Muscle layer of colon (tissue), 2 donors: ENCODE measurements around the gene NFATC2IP.
"Not testable (repeated sequence)": the region's sequence is repeated elsewhere in the genome, so short reads cannot be mapped to it uniquely, and the experiment has no call there.

Source experiments
- H3K27ac ChIP-seq: one replicate; pipeline ENCODE4 v1.7.0; 2013; ENCODE audit warnings: low read depth, mild to moderate bottlenecking, low read length, moderate library complexity
- H3K27me3 ChIP-seq, 2 donors: one replicate each; pipeline ENCODE4 v1.7.0; 2013; ENCODE audit warnings: low read length in 2 of 2, mild to moderate bottlenecking in 2 of 2; ENCODE audit not compliant: insufficient read depth in 2 of 2, control insufficient read depth in 1 of 2
- H3K36me3 ChIP-seq: one replicate; pipeline ENCODE4 v1.7.0; 2013; ENCODE audit warnings: mild to moderate bottlenecking, low read length; ENCODE audit not compliant: insufficient read depth
- H3K4me1 ChIP-seq: one replicate; pipeline ENCODE4 v1.7.0; 2013; ENCODE audit warnings: mild to moderate bottlenecking, low read length; ENCODE audit not compliant: insufficient read depth
- H3K4me3 ChIP-seq, 2 donors: one replicate each; pipeline ENCODE4 v1.7.0; 2013; ENCODE audit warnings: low read length in 2 of 2, low read depth in 1 of 2, mild to moderate bottlenecking in 1 of 2, moderate library complexity in 1 of 2
- H3K9ac ChIP-seq: one replicate; pipeline ENCODE4 v1.7.0; 2013; ENCODE audit warnings: low read length
- H3K9me3 ChIP-seq: one replicate; pipeline ENCODE4 v1.7.0; 2013; ENCODE audit warnings: mild to moderate bottlenecking, low read length
- donor health status: abdominal sarcoma.
- donor health status: Adenocarcinoma of cecum.

Gene NFATC2IP

DNA sequence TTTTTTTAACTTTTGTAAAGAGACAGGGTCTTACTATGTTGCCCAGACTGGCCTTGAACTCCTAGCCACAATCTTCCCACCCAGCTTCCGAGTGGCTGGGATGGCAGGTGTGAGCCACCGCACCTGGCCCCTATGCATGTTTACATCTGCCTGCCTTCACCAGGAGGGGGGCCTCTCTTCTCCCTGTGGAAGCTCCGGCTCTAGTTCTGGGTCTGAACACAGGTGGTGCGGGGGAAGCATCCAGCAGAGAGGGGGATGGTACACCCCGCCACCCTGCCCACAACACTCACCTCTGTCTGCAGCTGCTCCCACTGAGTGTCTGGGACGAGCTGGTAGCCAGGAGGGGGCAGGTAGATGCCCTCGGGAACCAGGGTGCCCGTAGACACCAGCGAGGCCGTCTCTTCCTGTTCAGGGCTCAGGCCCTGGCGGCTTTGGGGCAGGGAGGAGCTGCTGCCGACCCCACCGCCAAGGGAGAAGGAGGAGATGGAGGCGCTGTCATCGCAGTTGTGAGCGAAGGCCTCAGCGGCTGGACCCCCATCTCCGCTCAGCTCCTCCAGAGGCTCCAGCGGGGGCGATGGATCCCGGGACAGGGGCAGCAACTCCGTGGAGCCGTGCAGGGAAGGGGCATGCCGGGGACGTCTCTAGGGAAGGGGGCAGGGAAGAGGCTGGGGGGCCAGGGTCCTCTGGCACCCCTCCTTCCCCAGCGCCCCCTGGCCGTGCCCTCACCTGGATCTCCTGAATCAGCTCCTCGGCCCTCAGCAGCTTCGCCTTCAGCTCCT lies 36.6 kb upstream of the NFATC2IP start:
- H3K9ac ChIP-seq, result no peak overlapping the region
- H3K4me1 ChIP-seq, result no peaks in the 10 kb centered on the region
- no peak overlapping the region for H3K27ac ChIP-seq
- H3K36me3 ChIP-seq, result peaks cover 14% of the 10 kb centered on the region
- H3K27me3 ChIP-seq, result no peaks in the 10 kb centered on the region
- H3K4me3 ChIP-seq, result no peak overlapping the region
- no peaks in the 10 kb centered on the region for H3K9me3 ChIP-seq

DNA sequence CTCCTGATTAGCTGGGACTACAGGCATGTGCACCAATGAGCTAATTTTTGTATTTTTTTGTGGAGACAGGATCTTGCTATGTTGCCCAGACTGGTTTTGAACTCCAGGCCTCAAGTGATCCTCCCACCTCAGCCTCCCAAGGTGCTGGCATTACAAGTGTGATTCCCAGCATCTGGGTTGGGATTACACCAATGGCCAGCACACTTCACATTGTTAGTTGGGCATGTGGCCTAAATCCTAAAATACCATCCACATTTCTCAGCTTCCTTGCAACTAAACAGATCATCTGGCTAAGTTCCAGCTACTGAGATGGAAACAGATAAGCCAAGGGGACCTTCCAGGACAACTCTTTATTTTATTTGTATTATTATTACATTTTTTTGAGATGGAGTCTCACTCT lies 35.6 kb upstream of the NFATC2IP start:
- peaks cover 14% of the 10 kb centered on the region for H3K36me3 ChIP-seq
- no peaks in the 10 kb centered on the region for H3K27me3 ChIP-seq

DNA sequence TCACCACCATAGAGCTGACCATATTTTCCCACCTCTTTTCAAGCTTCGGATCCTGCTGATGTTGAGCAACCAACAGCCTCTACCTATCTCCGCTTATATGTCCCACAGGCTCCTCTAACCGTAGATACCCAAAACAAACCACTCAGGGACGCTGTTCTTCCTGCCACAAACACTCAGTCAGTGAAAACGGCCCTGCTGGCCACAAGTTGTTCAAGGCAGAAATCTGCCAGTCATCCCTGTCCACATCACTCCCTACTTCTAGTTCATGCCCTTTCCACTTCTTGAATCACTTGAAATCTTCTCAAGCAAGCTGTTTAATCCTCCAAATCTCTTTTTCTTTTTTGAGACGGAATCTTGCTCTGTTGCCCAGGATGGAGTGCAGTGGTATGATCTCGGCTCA lies 33.6 kb upstream of the NFATC2IP start:
- Histone ChIP-seq H3K9ac (no peak overlapping the region), H3K36me3 (peaks cover 14% of the 10 kb centered on the region), H3K4me1 (no peaks in the 10 kb centered on the region), H3K4me3 (no peak overlapping the region), H3K27ac (no peak overlapping the region), H3K27me3 (no peaks in the 10 kb centered on the region), H3K9me3 (no peaks in the 10 kb centered on the region)

More for the DNA sequence above, 35.6 kb upstream of the NFATC2IP start:
- Histone ChIP-seq H3K27ac (no peak overlapping the region), H3K9me3 (no peaks in the 10 kb centered on the region), H3K9ac (no peak overlapping the region), H3K4me3 (no peak overlapping the region), H3K4me1 (no peaks in the 10 kb centered on the region)

DNA sequence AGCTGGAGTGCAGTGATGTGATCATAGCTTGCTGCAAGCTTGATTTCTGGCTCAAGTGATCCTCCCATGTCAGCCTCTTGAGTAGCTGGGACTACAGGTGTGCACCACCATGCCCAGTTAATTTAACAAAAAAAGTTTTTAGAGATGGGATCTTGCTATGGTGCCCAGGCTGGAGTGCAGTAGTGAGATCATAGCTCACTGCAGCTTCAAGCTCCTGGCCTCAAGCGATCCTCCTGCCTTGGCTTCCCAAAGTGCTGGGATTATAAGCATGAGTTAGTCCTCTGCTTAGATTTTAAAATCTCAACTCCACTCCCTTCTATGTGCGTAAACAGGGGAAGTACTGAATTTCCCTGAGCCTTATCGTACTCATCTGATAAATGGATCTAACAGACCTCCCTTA lies 32.0 kb upstream of the NFATC2IP start:
- H3K4me3 ChIP-seq, result no peak overlapping the region
- no peaks in the 10 kb centered on the region for H3K4me1 ChIP-seq
- no peak overlapping the region for H3K27ac ChIP-seq
- H3K9me3 ChIP-seq, result no peaks in the 10 kb centered on the region
- no peaks in the 10 kb centered on the region for H3K27me3 ChIP-seq
- no peak overlapping the region for H3K9ac ChIP-seq
- peaks cover 14% of the 10 kb centered on the region for H3K36me3 ChIP-seq

DNA sequence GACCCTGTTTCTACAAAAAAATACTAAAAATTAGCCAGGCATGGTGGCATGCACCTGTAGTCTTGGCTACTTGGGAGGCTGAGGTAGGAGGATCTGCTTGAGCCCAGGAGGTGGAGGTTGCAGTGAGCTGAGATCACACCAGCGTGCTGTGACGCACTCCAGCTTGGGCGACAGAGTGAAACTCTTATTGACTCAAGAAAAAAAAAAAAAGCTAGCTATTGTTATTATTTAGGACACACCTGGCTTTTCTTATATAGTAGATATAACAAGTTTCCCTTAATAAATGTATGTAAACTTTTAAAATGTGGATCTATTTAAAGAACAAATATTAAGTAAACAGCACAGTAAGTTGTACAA lies 27.5 kb upstream of the NFATC2IP start:
- no peak overlapping the region for H3K9ac ChIP-seq
- no peak overlapping the region for H3K27ac ChIP-seq

DNA sequence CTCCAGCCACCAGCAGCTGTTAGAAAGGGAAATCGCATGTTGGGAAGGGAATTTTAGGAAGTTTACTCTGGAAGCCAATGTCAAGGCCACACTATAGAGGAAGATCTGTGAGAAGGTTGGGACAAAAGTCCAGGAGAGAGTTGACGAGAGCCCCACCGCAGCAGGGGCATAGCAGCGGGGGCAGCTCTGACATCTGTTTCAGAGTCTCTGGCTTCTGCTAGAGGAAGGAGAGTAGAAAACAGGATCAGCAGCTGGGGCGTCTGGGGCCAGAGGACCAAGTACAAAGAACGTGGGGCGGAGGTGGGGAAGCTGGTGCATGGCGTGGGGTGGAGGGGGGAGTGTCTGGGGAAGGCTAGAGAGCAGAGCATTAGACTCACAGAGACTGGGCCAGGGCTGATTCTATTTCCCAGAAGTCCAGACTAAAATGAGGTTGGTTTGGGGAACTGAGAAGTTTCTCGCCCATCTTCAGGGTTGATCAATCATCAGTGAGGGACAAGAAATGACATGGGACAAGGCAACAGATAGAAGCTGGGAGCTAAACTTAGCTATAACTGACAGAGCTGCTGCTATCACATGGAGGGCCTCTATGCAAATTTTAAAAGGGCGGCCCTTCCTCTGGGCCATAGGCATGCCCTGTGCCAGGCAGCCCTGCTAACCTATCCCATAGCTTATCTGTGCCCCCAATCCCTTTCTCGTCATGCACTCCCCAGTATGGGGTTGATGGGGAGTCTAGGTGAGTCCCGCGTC lies 26.9 kb upstream of the NFATC2IP start:
- H3K4me1 ChIP-seq, result peaks cover 6% of the 10 kb centered on the region
- no peak overlapping the region for H3K27ac ChIP-seq
- H3K36me3 ChIP-seq, result peaks cover 3% of the 10 kb centered on the region
- H3K9me3 ChIP-seq, result no peaks in the 10 kb centered on the region
- peak overlapping the region in 1 of 2 donors; percentile 82 for H3K4me3 ChIP-seq
- H3K9ac ChIP-seq, result no peak overlapping the region
- H3K27me3 ChIP-seq, result no peaks in the 10 kb centered on the region

More for the DNA sequence above, 27.5 kb upstream of the NFATC2IP start:
- no peak overlapping the region for H3K4me3 ChIP-seq
- peaks cover 6% of the 10 kb centered on the region for H3K36me3 ChIP-seq
- no peaks in the 10 kb centered on the region for H3K27me3 ChIP-seq
- H3K9me3 ChIP-seq, result no peaks in the 10 kb centered on the region
- H3K4me1 ChIP-seq, result peaks cover 6% of the 10 kb centered on the region

DNA sequence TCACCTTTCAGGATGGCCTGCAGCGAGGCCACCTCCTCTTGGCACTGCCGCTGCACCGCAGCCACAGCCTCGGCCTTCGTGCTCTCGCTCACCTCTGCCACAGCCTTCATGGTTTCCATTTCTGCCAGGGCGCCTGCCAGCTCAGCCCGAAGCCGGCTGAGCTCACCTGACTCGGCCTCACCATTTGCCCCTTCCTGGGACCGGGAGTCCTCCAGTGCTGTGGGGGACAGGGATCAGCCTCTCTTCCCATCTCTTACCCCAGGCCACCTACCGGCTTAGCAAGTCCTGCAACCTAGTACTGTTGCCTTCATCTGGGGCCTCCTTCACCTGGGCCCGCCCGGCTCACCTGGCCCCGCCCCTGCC lies 26.4 kb upstream of the NFATC2IP start:
- Histone ChIP-seq H3K9ac (no peak overlapping the region), H3K4me3 (peak overlapping the region; percentile 60 to 82), H3K27ac (no peak overlapping the region), H3K27me3 (no peaks in the 10 kb centered on the region), H3K4me1 (peaks cover 6% of the 10 kb centered on the region), H3K36me3 (no peaks in the 10 kb centered on the region), H3K9me3 (no peaks in the 10 kb centered on the region)

DNA sequence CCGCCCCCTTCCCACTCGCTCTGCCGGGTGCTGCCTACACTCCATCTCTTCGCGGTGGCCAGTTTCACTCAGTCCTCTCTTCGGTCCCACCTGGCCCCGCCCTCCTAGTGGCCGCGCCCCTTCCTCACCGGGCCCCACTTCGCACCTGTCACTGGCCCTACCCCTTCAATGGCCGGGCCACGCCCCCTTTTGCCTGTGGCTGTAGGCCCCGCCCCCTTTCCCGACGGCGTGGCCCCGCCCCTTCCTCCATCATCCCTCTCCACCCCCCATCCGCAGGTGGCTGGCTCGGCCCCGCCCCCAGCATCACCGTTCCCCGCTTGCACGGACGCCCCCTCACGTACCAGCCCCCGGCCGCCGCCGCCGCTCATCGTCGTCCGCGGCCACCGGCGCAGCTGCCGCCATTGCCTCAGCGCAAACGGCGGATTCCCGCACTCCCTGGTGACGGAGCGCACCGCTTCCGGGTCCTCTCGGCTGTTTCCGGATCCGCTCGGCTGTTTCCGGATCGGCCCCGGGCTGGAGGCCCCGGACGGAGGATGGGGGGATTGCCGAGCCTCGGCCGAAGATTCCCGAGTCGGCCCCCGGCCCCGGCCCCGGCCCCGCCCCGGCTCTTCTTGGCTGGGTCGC lies 25.9 kb upstream of the NFATC2IP start, which contains the start of gene RABEP2:
TSS of gene RABEP2 (minus strand) at position 477 of the 624 bp plus-strand sequence. CDS start at position 402, 75 bp downstream.
- H3K36me3 ChIP-seq, result no peaks in the 10 kb centered on the region
- peaks cover 6% of the 10 kb centered on the region for H3K4me1 ChIP-seq
- H3K9me3 ChIP-seq, result no peaks in the 10 kb centered on the region
- peak within 1 kb of the TSS; percentile 60 to 82 for H3K4me3 ChIP-seq
- peak within 1 kb of the TSS; percentile 99 for H3K9ac ChIP-seq
- H3K27me3 ChIP-seq, result no peaks in the 10 kb centered on the region
- H3K27ac ChIP-seq, result peak within 1 kb of the TSS; percentile 93

DNA sequence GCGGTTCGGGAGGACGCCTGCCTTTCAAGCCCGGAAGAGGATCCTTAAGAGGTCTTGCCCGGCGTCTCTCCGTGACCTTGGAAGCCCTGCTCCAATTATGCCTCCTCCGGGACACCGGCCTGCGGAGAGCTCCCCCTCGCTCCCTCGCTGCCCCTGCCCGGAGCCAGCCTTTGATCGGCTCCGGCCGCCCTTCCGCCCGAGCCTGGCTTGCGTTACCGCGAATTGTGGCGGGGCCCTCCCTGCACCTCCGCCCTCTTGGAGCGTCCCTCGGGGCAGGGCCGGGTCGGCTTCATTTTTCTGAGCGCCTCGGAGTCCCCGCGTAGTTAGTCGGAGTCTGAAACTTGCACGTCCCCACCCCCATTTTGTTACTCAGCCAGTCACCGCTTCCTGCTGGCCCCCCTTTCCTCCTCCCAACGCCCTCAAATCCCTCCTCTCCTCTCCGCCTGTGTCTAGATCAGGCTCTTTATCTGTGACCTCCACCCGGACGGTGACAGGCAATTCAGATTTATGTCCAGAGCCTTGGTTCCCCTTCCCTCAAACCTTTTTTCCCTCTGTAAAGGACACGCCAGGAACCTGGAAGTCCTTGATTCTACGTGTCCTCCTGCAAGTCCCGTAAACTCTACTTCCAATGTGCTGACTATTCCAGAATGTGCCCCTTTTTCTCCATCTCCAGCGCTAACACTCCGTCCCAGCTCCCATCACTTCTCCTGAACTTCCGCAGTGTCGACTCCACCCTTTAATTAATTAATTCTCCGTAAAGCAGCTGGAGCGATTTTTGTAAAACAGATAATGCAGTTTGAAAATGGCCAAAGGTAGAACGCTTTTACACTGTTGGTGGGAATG lies 25.1 kb upstream of the NFATC2IP start:
- no peaks in the 10 kb centered on the region for H3K9me3 ChIP-seq
- H3K27me3 ChIP-seq, result no peaks in the 10 kb centered on the region

DNA sequence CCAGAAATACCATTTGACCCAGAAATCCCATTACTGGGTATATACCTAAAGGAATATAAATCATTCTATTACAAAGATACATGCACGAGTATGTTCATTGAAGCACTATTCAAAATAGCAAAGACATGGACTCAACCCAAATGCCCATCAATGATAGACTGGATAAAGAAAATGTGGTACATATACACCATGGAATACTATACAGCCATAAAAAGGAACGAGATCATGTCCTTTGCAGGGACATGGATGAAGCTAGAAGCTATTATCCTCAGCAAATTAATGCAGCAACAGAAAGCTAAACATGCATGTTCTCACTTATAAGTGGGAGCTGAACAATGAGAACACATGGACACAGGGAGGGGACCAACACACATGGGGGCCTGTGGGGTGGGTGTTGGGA lies 24.5 kb upstream of the NFATC2IP start:
- H3K4me3 ChIP-seq, result peak overlapping the region in 1 of 2 donors; percentile 82
- H3K9me3 ChIP-seq, H3K4me1 ChIP-seq, H3K9ac ChIP-seq, H3K36me3 ChIP-seq, H3K27me3 ChIP-seq, H3K27ac ChIP-seq: not testable (repeated sequence)

More for the DNA sequence above, 25.1 kb upstream of the NFATC2IP start:
- peaks cover 6% of the 10 kb centered on the region for H3K4me1 ChIP-seq
- H3K9ac ChIP-seq, result peak overlapping the region; percentile 99
- no peaks in the 10 kb centered on the region for H3K36me3 ChIP-seq
- H3K4me3 ChIP-seq, result peak overlapping the region; percentile 60 to 82
- peak overlapping the region; percentile 93 for H3K27ac ChIP-seq

DNA sequence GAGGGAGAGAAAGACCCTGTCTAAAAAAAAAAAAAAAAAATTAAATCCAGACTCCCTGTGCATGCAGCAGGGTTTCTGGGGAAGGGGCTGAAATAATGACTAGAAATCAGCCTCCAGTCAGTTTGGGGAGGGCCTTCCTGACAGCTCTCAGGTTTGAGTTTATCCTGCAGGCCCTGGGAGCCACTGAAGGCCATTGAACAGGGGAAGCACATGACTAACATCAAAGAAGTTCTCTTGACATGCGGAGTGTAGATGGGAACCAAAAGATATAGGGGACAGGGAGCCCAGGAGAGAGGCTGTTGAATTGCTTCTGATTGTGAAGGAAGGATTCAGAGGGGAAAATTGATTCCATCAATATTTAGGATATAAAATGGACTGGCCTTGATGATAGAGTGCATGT lies 22.9 kb upstream of the NFATC2IP start:
- Histone ChIP-seq H3K4me1 (peaks cover 6% of the 10 kb centered on the region), H3K27me3 (no peaks in the 10 kb centered on the region), H3K9me3 (no peaks in the 10 kb centered on the region), H3K36me3 (no peaks in the 10 kb centered on the region), H3K27ac (no peak overlapping the region), H3K9ac (no peak overlapping the region), H3K4me3 (no peak overlapping the region)
